H9 (cell line): ENCODE measurements around the gene TUFT1. TPM values are rescaled to one million over a fixed set of nuclear protein-coding genes. Genes with fewer than 3 reads are reported as not detected.
"Not testable (repeated sequence)": the region's sequence is repeated elsewhere in the genome, so short reads cannot be mapped to it uniquely, and the experiment has no call there.

Experiments used
- DNase-seq: peaks from one replicate; pipeline ENCODE4 v3.0.0-alpha.2; 2017
- H2AFZ ChIP-seq: one replicate; pipeline ENCODE4 v1.6.1; 2013; ENCODE audit warnings: mild to moderate bottlenecking, low read length, control low read depth, moderate library complexity
- H2AK5ac ChIP-seq: 2 replicates; pipeline ENCODE4 v1.6.1; 2013; ENCODE audit warnings: low read length, control low read depth, mixed read lengths; ENCODE audit not compliant: insufficient read length
- H2BK120ac ChIP-seq: one replicate; pipeline ENCODE4 v1.6.1; 2013; ENCODE audit warnings: low read depth, mild to moderate bottlenecking, low read length, control low read depth, inconsistent platforms; ENCODE audit not compliant: poor library complexity, severe bottlenecking
- H2BK12ac ChIP-seq: 2 replicates; pipeline ENCODE4 v1.6.1; 2013; ENCODE audit warnings: low read length, control low read depth, mixed read lengths, low read depth; ENCODE audit not compliant: insufficient read length
- H2BK15ac ChIP-seq: 2 replicates; pipeline ENCODE4 v1.6.1; 2013; ENCODE audit warnings: low read depth, low read length, control low read depth
- H2BK20ac ChIP-seq: one replicate; pipeline ENCODE4 v1.6.1; 2013; ENCODE audit warnings: low read depth, mild to moderate bottlenecking, low read length, control low read depth, inconsistent platforms; ENCODE audit not compliant: poor library complexity, severe bottlenecking
- H2BK5ac ChIP-seq: 2 replicates; pipeline ENCODE4 v1.6.1; 2013; ENCODE audit warnings: low read length, control low read depth, mixed read lengths; ENCODE audit not compliant: insufficient read length
- H3K14ac ChIP-seq: 2 replicates; pipeline ENCODE4 v1.6.1; 2013; ENCODE audit warnings: low read length, control low read depth; ENCODE audit not compliant: insufficient read depth
- H3K18ac ChIP-seq: 2 replicates; pipeline ENCODE4 v1.6.1; 2013; ENCODE audit warnings: low read depth, mild to moderate bottlenecking, mixed read lengths, low read length, control low read depth; ENCODE audit not compliant: insufficient read length
- H3K23ac ChIP-seq: 2 replicates; pipeline ENCODE4 v1.6.1; 2013; ENCODE audit warnings: low read length, control low read depth, mixed read lengths, low read depth; ENCODE audit not compliant: insufficient read length
- H3K23me2 ChIP-seq: 2 replicates; pipeline ENCODE4 v1.6.1; 2013; ENCODE audit warnings: low read depth, mild to moderate bottlenecking, mixed read lengths, low read length, control low read depth; ENCODE audit not compliant: insufficient read length, poor library complexity, severe bottlenecking
- H3K27ac ChIP-seq: 2 replicates; pipeline ENCODE4 v1.5.1; 2013; ENCODE audit warnings: low read length, control low read depth, mixed read lengths, low read depth; ENCODE audit not compliant: insufficient read length
- H3K27me3 ChIP-seq: 2 replicates; pipeline ENCODE4 v1.6.1; 2013; ENCODE audit warnings: low read length, control low read depth, inconsistent platforms; ENCODE audit not compliant: insufficient read depth
- H3K4ac ChIP-seq: 2 replicates; pipeline ENCODE4 v1.6.1; 2013; ENCODE audit warnings: low read depth, mild to moderate bottlenecking, control low read depth, inconsistent platforms, low read length, moderate library complexity
- H3K4me1 ChIP-seq: 2 replicates; pipeline ENCODE4 v1.6.1; 2013; ENCODE audit warnings: low read length, control low read depth, inconsistent platforms; ENCODE audit not compliant: insufficient read depth
- H3K4me2 ChIP-seq: 2 replicates; pipeline ENCODE4 v1.6.1; 2013; ENCODE audit warnings: low read length, control low read depth, mixed read lengths; ENCODE audit not compliant: insufficient read length, insufficient read depth
- H3K56ac ChIP-seq: 2 replicates; pipeline ENCODE4 v1.6.1; 2013; ENCODE audit warnings: low read depth, mild to moderate bottlenecking, mixed read lengths, low read length, control low read depth; ENCODE audit not compliant: insufficient read length
- H3K79me1 ChIP-seq: 2 replicates; pipeline ENCODE4 v1.6.1; 2013; ENCODE audit warnings: low read depth, mild to moderate bottlenecking, moderate library complexity, low read length, control low read depth, inconsistent platforms; ENCODE audit not compliant: insufficient read depth, poor library complexity, severe bottlenecking
- H3K79me2 ChIP-seq: 2 replicates; pipeline ENCODE4 v1.6.1; 2013; ENCODE audit warnings: low read length, control low read depth, inconsistent platforms; ENCODE audit not compliant: insufficient read depth
- H3K9ac ChIP-seq: 2 replicates; pipeline ENCODE4 v1.6.1; 2013; ENCODE audit warnings: low read length, control low read depth, mixed read lengths; ENCODE audit not compliant: insufficient read length; ENCODE audit errors: extremely low read depth
- H3K9me3 ChIP-seq: one replicate; pipeline ENCODE4 v1.6.1; 2013; ENCODE audit warnings: low read depth, low read length, inconsistent platforms; ENCODE audit not compliant: control insufficient read depth
- H3T11ph ChIP-seq: one replicate; pipeline ENCODE4 v1.6.1; 2013; ENCODE audit warnings: mild to moderate bottlenecking, low read length, control low read depth, inconsistent platforms
- H4K20me1 ChIP-seq: one replicate; pipeline ENCODE4 v1.6.1; 2013; ENCODE audit not compliant: control insufficient read depth, insufficient read length, insufficient read depth
- H4K5ac ChIP-seq: 2 replicates; pipeline ENCODE4 v1.6.1; 2013; ENCODE audit warnings: low read depth, mild to moderate bottlenecking, mixed read lengths, low read length, control low read depth; ENCODE audit not compliant: insufficient read length
- H4K8ac ChIP-seq: replicated peaks from 2 replicates; pipeline ENCODE4 v1.6.1; 2013; ENCODE audit warnings: low read length, control low read depth, mixed read lengths, low read depth; ENCODE audit not compliant: insufficient read length
- H4K91ac ChIP-seq: 2 replicates; pipeline ENCODE4 v1.6.1; 2013; ENCODE audit warnings: low read depth, mild to moderate bottlenecking, moderate library complexity, mixed read lengths, low read length, control low read depth; ENCODE audit not compliant: insufficient read length
- H3K27ac Mint-ChIP-seq, 3 experiments: 2 replicates in 2 of 3; 3 replicates in 1 of 3; pipeline ENCODE4 v1.8.0; 2020 to 2021; ENCODE audit warnings: mixed read lengths in 3 of 3, mild to moderate bottlenecking in 1 of 3, moderate library complexity in 1 of 3
- H3K27me3 Mint-ChIP-seq: 2 replicates; pipeline ENCODE4 v1.8.0; 2021; ENCODE audit warnings: low read depth, mild to moderate bottlenecking, moderate library complexity, mixed read lengths
- H3K36me3 Mint-ChIP-seq, 3 experiments: 2 replicates in 2 of 3; 3 replicates in 1 of 3; pipeline ENCODE4 v1.8.0; 2020 to 2021; ENCODE audit warnings: low read depth in 3 of 3, mixed read lengths in 3 of 3; ENCODE audit not compliant: insufficient read depth in 1 of 3
- H3K4me1 Mint-ChIP-seq, 2 experiments: 2 replicates each; pipeline ENCODE4 v1.8.0; 2020; ENCODE audit warnings: mixed read lengths in 2 of 2
- H3K4me3 Mint-ChIP-seq, 2 experiments: 2 replicates in 1 of 2; 3 replicates in 1 of 2; pipeline ENCODE4 v1.8.0; 2020 to 2021; ENCODE audit warnings: mild to moderate bottlenecking in 2 of 2, mixed read lengths in 2 of 2, moderate library complexity in 1 of 2
- H3K9me3 Mint-ChIP-seq, 2 experiments: 2 replicates in 1 of 2; 3 replicates in 1 of 2; pipeline ENCODE4 v1.8.0; 2020; ENCODE audit warnings: mild to moderate bottlenecking in 2 of 2, mixed read lengths in 2 of 2, moderate library complexity in 1 of 2
- CTCF ChIP-seq: fragments of 200-600 bp; sonication (generic); conservative IDR thresholded peaks from 3 replicates; pipeline ENCODE4 v1.8.0; 2021; ENCODE audit warnings: antibody characterized with exemption, mild to moderate bottlenecking
- WGBS: extraction: QIAGEN DNeasy Blood & Tissue Kit; methylation state at CpG from one replicate; pipeline ENCODE4 v1.1.7; 2013; ENCODE audit warnings: missing lambda C conversion rate, low lambda C conversion rate, mixed read lengths; ENCODE audit not compliant: insufficient read length; ENCODE audit errors: extremely low coverage; 5-methylcytosine and 5-hydroxymethylcytosine counted together
- total RNA-seq: library from RNA; stranded (reverse); gene quantifications from 2 replicates; pipeline ENCODE4 v1.2.1, GENCODE V29; 2021

The TUFT1 gene
- total RNA-seq, 1 experiment from 2014 or later, result 6.2 TPM

DNA sequence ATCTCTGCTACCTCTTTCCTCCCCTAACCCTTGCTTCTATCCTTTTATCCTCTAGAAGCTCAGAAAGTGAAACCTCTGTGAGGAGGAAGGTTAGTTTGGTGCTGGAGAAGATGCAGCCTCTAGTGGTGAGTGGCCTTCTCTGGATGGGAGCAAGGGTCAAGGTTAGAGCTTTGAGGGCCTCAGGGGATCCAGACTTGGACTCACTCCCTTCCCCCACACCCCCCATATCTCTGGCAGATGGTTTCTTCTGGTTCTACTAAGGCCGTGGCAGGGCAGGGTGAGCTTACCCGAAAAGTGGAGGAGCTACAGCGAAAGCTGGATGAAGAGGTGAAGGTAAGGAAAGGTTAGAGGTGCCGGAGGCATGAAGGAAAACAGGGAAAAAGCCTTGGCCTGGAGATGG is 19.8 kb upstream of the TUFT1 start:
- no peak for DNase-seq
- Histone ChIP-seq H3K56ac (no peak overlapping the region), H4K20me1 (no peaks in the 10 kb centered on the region), H3K4me2 (no peak overlapping the region), H3K18ac (no peak overlapping the region), H3K27me3 (no peaks in the 10 kb centered on the region), H3T11ph (no peak overlapping the region), H4K8ac (no peak overlapping the region), H3K23ac (no peak overlapping the region), H4K91ac (no peak overlapping the region), H2AFZ (no peak overlapping the region), H2BK15ac (no peak overlapping the region), H3K9ac (no peak overlapping the region), H3K27ac (no peak overlapping the region), H3K4ac (no peak overlapping the region), H3K14ac (no peak overlapping the region), H2BK5ac (no peak overlapping the region), H2BK120ac (no peak overlapping the region), H3K79me2 (peaks cover 2% of the 10 kb centered on the region; the same call in 1 of the 2 replicates), H2AK5ac (no peak overlapping the region), H3K4me1 (no peaks in the 10 kb centered on the region), H4K5ac (no peak overlapping the region), H3K9me3 (no peaks in the 10 kb centered on the region), H2BK12ac (no peak overlapping the region), H3K23me2 (no peaks in the 10 kb centered on the region), H3K79me1 (peaks cover 5% of the 10 kb centered on the region), H2BK20ac (no peak overlapping the region)
- Mint-ChIP-seq H3K27me3 (no peaks in the 10 kb centered on the region), H3K4me3 (no peak overlapping the region), H3K9me3 (no peaks in the 10 kb centered on the region), H3K27ac (peak overlapping the region in 2 of 3 experiments; percentile 7 to 90; a peak in 3 of 7 replicates), H3K36me3 (peaks cover 15 to 51% (median 50%) of the 10 kb centered on the region in 3 experiments), H3K4me1 (peaks cover 11 to 23% of the 10 kb centered on the region in 2 experiments)
- no CpG with 5 or more reads among the region's 4 CpGs for WGBS
- no peak for TF ChIP-seq CTCF

DNA sequence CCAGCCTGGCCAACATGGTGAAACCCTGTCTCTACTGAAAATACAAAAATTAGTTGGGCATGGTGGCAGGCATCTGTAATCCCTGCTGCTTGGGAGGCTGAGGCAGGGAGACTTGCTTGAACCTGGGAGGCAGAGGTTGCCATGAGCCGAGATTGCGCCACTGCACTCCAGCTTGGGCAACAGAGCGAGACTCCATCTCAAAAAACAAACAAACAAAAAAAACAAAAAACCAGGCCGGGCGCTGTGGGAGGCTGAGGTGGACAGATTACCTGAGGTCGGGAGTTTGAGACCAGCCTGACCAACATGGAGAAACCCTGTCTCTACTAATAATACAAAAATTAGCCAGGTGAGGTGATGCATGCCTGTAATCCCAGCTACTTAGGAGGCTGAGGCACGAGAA is 17.7 kb upstream of the TUFT1 start:
- H2AK5ac ChIP-seq, H2BK5ac ChIP-seq, H3K4me2 ChIP-seq, H3K23ac ChIP-seq, H2BK15ac ChIP-seq, H4K5ac ChIP-seq, H3K23me2 ChIP-seq, H3K4me3 Mint-ChIP-seq, H2BK120ac ChIP-seq, DNase-seq, H3K27ac ChIP-seq, H2AFZ ChIP-seq, H3K27me3 ChIP-seq, H3K18ac ChIP-seq, H3K4ac ChIP-seq, H3K9me3 Mint-ChIP-seq, H4K91ac ChIP-seq, H3T11ph ChIP-seq, H3K79me1 ChIP-seq, H3K27me3 Mint-ChIP-seq, H3K79me2 ChIP-seq, H3K27ac Mint-ChIP-seq, H3K9ac ChIP-seq, H2BK20ac ChIP-seq, H3K9me3 ChIP-seq, H3K4me1 ChIP-seq, H4K8ac ChIP-seq, H3K56ac ChIP-seq, H3K14ac ChIP-seq, H2BK12ac ChIP-seq, H4K20me1 ChIP-seq: not testable (repeated sequence)
- WGBS, result no CpG with 5 or more reads among the region's 7 CpGs
- peaks cover 8 to 17% of the 10 kb centered on the region in 2 experiments for H3K4me1 Mint-ChIP-seq
- peaks cover 25 to 66% (median 64%) of the 10 kb centered on the region in 3 experiments for H3K36me3 Mint-ChIP-seq
